GM18951 (cell line): ENCODE results near the gene SLC6A11.

Source experiments
- POLR2A ChIP-seq: IDR thresholded peaks from 4 replicates; pipeline ENCODE4 v1.6.1; 2011; ENCODE audit warnings: mild to moderate bottlenecking; ENCODE audit not compliant: insufficient read length, insufficient read depth; ENCODE audit errors: extremely low read depth
- in situ Hi-C: fragments of 300-500 bp; cut with MboI; formaldehyde crosslinking; loops from one replicate; pipeline ENCODE4 v1.12.0; 2022; ENCODE audit warnings: low sequenced_read_pairs, mixed read lengths, inconsistent platforms; ENCODE audit not compliant: unreplicated experiment

The SLC6A11 gene

DNA sequence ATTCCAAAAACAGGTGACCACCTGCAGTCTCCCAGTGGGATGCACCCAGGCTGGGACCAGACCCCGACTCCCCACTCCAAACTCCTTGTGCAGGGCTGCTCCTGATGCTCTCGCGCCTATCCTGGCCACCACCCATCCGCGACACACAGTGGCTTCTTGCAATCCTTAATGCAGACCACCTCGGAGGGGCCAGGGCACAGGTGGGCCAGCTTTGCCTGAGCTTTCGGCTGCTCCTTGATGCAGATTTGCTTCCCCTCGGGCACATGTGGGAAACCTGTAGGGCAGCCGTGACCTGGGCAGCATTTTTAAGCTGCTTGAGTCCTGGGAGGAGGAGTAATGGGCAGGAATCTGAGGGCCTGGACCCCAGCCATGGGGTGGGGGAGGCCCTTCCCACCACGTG is 18.9 kb downstream of the SLC6A11 start:
- in situ Hi-C loops = no loop called here
- no peak for TF ChIP-seq POLR2A

DNA sequence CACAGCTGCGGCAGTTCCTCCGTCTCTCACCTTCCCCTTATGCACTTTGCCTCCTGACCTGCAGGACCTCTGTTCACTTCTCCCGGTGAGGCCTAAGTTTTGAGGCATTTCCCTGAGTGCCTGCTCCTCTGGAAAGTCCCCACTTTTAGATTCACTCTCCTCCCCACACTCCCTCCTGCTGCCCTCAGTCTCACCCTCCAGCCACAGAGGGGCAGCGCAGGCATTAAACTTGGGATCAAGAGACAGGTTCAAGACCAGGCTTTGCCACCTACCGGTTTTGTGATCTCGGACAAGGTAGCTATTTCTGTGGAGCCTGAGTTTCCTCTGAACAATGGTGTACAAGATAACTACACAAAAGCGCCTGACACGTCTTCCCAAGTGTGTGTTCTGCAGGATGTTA is 19.4 kb downstream of the SLC6A11 start:
- TF ChIP-seq POLR2A = no peak

DNA sequence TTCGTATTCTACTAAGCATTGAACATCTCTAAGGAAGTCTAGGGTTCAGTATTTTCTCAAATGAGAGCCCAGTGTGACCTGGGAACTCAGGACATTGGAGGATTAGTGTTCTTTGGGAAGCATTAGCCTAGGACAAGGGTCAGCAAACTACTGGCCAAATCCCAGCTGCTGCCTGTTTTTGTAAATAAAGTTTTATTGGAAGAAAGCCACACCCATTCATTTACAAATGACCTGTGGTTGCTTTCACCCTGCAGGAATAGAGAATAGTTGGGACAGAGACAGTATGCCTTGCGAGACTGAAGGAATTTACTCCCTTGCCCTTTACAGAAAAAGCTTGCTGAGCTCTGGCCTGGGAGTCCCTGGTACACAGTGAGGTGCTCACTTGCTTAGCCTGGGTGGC is 20.6 kb downstream of the SLC6A11 start:
- in situ Hi-C loops = no loop called here
- TF ChIP-seq POLR2A = no peak

More for the DNA sequence above, 19.4 kb downstream of the SLC6A11 start:
- in situ Hi-C loops = no loop called here

DNA sequence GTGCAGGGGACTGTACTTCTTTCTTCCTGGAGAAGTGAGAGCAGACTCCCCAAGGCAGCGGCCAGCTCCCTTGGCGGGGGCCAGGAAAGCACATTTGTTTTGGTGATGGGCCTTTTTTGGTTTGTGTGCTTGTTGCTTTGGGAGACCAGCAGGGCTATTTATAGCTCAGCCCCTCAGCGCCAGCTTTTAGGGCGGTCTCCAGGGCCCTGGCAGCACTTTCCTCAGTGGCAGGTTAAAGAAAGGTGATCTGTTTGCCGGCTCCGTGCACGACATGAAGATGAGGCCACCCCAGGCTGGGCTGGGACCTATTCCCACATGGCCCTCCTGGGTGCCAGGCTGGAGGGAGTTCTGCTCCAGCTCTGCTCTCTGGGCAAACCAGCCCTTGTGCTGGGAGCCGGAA is 21.8 kb downstream of the SLC6A11 start:
- in situ Hi-C loops = no loop called here
- TF ChIP-seq POLR2A = no peak

DNA sequence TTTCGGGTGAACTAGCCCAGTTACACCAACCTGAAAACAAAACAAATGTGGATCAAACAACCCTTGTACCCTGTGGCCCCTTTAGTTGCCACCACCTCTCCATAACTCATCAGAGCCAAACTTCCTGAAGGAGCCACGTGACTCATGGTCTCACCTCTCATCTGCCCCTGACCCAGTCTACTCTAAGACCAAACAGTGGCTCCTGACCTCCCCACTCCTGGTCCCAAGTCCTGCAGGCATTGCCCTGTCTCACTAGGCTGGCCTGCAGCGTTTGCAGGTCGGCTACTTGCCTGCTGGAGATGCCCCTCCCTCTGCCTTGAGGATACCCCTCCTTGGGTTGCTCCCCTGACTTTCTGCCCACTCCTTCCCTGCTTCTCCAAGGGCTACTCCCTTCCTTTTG is 23.1 kb downstream of the SLC6A11 start:
- in situ Hi-C loops = no loop called here
- TF ChIP-seq POLR2A = no peak

DNA sequence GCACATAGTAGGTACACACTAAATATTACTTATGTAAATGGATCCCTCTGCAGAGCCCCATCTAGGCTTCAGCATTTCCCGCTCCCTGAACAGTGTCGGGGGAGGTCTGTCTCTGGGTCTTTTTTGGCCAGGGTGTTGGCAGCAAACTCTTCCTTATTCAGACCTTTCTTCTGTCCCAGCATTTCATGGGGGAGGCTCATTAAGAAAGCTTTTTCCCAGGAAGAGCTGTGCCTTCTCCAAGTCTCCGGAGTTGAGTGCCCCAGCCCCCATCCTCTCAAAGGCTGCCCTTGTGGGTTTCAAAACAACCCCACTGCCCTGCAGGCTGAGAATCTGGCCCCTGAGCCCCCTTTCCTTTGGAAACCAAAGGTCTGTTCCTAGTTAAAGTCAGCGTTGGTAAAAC is 25.1 kb downstream of the SLC6A11 start:
- TF ChIP-seq POLR2A = no peak
- in situ Hi-C loops = no loop called here

DNA sequence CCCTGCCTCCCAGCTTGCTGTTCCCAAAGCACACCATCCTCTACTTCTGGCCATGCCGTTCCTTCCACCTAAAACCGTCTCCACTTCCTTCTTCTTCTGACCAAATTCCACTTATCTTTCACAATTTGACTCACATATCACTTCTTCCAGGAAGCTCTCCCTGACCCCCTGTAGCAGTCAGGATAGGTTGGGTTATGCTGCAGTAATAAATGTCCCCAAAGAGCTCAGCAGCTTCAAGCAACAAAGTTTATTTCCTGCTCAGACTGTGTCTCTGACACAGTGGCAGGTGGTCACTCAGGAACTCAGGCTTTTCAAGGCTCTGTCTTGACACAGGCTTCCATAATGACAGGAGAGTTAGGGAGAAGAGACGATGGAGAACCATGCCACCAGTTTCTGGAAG is 27.4 kb downstream of the SLC6A11 start:
- in situ Hi-C loops = no loop called here
- no peak for TF ChIP-seq POLR2A

DNA sequence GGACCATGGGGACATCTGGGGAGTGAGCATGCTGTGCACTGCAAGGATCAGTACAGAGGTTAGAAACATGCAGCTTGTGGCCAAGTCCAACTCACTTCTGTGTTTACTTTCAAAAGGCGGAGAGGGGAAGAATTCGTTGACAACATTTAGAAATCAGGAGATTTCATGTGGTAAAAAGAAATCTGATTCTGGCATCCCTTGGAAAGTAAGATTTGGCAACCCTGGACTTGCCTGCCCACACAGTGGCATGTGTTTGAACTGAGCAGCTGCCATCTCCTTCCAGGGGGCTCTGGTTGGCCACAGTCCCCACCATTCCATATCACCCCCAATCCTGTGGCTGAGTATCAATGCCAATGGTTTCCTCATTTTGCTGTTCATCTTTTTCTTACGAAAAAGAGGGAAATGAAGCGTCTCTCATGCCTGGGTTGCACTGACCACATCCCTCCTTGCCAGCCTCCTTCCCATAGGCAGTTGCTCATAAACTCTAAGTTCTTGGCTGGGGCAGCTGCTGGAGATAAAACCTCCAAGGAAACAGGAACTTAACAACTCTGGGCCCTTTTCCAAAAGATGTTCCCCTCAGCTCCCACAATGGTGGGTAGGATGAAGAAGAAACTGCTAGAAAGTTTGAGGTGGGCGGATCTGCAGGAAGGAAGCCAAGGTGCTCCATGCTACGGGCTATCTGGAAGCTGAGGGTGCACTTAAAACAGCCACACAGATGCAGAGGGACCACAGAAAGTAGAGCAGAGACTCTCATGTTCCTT is 29.2 kb downstream of the SLC6A11 start:
- in situ Hi-C loops = no loop called here
- no peak for TF ChIP-seq POLR2A

DNA sequence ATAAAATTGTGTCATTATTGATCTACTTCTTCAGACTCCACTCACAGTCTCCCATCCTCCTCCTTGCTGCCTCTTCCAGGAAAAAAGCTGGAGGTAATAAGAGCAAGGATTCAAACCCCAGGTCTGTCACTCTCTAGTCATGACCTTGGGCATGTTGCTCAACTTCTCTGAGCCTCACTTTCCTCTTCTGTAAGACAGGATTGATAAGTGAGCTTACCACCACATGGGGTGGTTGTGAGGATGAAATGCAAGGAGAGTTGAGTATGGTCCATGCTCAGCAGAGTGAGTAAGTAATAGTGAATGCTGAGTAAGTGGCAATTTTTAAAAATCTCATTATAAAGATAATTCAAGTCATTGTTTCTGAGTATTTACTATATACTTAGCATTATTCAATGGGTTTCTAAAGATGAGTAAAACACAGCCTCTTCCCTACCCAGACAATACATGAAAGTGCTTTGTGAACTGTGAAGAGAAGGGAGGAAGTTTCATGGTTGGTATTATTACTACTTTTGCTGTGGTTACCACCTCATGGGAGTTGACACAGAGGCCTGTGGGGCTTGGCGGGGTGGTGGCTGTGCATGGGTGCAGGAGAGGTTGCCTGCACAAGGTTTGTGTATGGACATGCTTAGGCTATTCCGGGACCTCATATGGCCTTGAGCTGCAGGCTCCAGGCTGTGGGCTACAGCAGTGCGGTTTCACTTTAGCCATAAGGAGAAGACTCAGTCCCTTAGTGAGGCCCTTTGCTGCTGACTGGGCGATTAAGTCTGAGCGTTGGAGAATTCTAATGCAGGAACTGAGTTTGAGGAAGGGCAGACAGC is 30.0 kb downstream of the SLC6A11 start:
- no peak for TF ChIP-seq POLR2A
- in situ Hi-C loops = no loop called here

DNA sequence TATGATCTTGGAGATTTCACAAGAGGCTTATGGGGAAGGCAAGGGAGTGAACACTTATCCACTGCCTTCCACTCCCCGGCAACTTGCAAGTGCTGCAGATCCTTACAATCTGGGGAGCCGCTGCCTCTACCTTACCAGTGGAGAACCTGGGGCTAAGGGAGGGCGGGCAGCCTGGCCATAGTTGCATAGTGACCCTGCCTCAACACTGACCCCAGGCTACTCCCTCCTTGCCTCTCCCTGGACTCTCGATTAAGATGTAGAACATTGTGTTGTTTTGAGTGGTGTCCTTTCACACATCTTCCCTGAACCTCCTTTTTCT is 30.6 kb downstream of the SLC6A11 start:
- TF ChIP-seq POLR2A = no peak
- in situ Hi-C loops = no loop called here

DNA sequence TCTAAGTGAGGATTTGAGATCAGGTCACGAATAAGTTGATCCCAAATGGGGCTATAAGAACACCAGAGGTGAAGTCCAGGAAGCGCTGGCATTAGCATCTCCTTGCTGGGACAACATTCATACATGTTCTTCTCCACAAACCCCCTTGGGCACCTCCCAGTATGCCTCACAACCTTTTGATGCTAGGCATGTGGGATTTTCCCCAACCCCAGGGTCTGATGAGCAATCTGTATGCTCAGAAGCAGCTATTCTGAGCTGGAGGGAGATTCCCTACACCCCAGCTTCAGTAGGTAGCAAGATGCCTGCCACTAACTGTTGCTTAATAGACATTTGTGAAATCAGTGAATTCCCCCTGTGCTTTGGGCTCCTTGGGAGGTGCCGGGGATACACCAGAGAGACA is 32.2 kb downstream of the SLC6A11 start:
- in situ Hi-C loops = no loop called here
- TF ChIP-seq POLR2A = no peak

DNA sequence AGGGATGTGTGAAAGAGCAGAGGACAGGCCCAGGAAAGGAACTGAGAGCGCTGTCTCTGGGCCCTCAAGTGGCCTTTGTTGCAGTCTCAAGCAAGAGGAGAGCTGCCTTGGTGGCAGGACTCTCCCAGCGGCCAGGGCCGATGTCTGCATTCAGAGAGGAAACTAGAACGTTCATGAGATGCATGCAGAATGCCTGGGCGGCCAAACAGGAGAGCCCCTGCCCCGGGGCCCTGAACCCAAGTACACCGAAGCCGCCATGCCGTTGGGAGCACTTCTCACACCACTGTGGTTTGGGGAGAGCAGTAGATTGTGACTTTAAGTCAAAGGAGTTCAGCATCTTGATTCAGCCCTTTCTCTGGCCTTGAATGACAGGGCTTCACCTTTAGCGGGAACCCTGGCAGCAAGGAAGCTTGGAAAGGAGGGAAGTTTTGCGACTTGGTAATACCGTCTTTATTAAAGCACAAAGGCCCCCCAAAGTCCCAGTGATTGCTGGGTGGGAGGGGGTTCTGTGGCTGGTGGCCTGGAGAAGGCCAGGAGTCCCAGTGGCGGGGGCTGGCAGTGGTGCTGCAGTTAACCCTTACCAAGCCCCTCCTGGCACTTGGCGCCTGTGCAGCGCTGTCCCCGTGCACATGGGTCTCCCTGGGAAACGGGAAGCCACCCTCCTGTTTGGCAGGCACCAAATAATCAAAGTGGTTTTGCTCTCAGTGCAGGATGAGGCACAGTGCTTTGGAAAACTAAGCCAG is 36.2 kb downstream of the SLC6A11 start:
- in situ Hi-C loops = no loop called here

DNA sequence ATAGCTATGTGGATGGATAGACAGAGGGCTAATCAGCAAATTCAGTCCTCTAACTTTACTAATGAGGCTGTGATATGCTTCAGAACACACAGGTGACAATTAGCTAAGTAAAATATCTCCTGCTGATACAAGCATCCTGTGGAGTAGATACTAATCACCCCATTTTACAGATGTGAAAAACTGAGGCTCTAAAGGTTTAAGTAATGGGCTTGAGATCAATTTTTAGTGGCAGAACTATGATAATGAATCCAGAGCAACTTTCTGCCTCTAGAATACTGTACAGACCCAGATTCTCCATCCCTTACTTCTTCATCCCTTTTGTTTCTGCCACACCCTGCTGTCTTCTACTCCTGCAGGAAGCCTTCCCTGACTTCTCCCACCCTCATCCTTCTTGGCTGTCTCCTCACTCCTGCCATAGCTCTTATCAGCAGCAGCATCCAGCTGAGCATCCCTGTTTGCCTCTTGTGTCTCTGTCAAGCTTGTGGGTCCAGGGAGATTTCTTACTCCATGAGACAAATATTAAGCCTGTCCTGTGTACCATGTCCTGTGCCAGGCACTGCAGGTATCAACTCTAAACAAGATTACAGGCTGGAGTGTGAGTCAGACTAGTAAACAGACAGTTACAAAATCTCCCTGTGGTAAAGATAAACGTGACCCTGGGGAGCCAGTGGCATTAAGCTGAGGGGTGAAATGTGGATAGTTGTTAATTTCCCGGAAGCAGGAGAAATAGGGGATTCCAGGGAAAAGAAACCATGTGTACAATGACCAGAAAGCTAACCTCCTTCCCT is 39.2 kb downstream of the SLC6A11 start:
- TF ChIP-seq POLR2A = no peak
- in situ Hi-C loops = no loop called here

More for the DNA sequence above, 36.2 kb downstream of the SLC6A11 start:
- TF ChIP-seq POLR2A = no peak
